GM21390 (cell line): ENCODE results near the gene NPAS1.
A peak's percentile ranks its signal among the peaks of the same experiment; 100 is the strongest.
"Not testable (repeated sequence)": the region's sequence is repeated elsewhere in the genome, so short reads cannot be mapped to it uniquely, and the experiment has no call there.

ENCODE experiments used
- ATAC-seq: cut with Tn5 transposase; IDR thresholded peaks from one replicate; pipeline ENCODE4 v1.9.1; 2021; ENCODE audit not compliant: unreplicated experiment

Gene NPAS1

GRCh38 chr19:47044946-47045866, 25.6 kb downstream of the NPAS1 start:
- ATAC-seq: no peak

- no peak for ATAC-seq
Observed at GRCh38 chr19:47045867-47046470, 26.3 kb downstream of the NPAS1 start.

GRCh38 chr19:47047272-47047762, 27.7 kb downstream of the NPAS1 start:
- ATAC-seq: no peak

- peak; percentile 39 for ATAC-seq
Observed at GRCh38 chr19:47047763-47048405, 28.2 kb downstream of the NPAS1 start.

- ATAC-seq: no peak
Observed at GRCh38 chr19:47049307-47049700, 29.7 kb downstream of the NPAS1 start.

GRCh38 chr19:47050562-47050961, 30.9 kb downstream of the NPAS1 start:
- ATAC-seq: not testable (repeated sequence)

GRCh38 chr19:47056411-47056810, 36.8 kb downstream of the NPAS1 start:
- no peak for ATAC-seq

- no peak for ATAC-seq
Observed at GRCh38 chr19:47057328-47057727, 37.7 kb downstream of the NPAS1 start.

GRCh38 chr19:47058621-47059022, 39.0 kb downstream of the NPAS1 start:
- ATAC-seq: no peak

GRCh38 chr19:47063874-47064273, 44.2 kb downstream of the NPAS1 start:
- ATAC-seq: no peak

GRCh38 chr19:47065242-47065641, 45.6 kb downstream of the NPAS1 start:
- ATAC-seq: no peak

GRCh38 chr19:47066376-47067214, 47.0 kb downstream of the NPAS1 start:
- no peak for ATAC-seq

- ATAC-seq: no peak
Observed at GRCh38 chr19:47067215-47067847, 47.7 kb downstream of the NPAS1 start.

- ATAC-seq: no peak
Observed at GRCh38 chr19:47068246-47068645, 48.6 kb downstream of the NPAS1 start.

GRCh38 chr19:47068876-47069406, 49.3 kb downstream of the NPAS1 start:
- no peak for ATAC-seq

- no peak for ATAC-seq
Observed at GRCh38 chr19:47069795-47070194, 50.2 kb downstream of the NPAS1 start.

GRCh38 chr19:47070756-47071155, 51.1 kb downstream of the NPAS1 start:
- ATAC-seq: no peak

GRCh38 chr19:47071731-47072130, 52.1 kb downstream of the NPAS1 start:
- ATAC-seq: no peak

- no peak for ATAC-seq
Observed at GRCh38 chr19:47072323-47072722, 52.7 kb downstream of the NPAS1 start.

- ATAC-seq: no peak
Observed at GRCh38 chr19:47073574-47073973, 53.9 kb downstream of the NPAS1 start.
